Gastrocnemius medialis (tissue), 4 donors: Measurements from ENCODE around the gene SPG7. TPM values are rescaled to one million over a fixed set of nuclear protein-coding genes. Genes with fewer than 3 reads are reported as not detected.
A peak's percentile ranks its signal among the peaks of the same experiment; 100 is the strongest.

Source experiments
- ATAC-seq, 2 donors: fragments of 150-250 bp; one replicate each; pipeline ENCODE4 v1.9.1; 2016
- DNase-seq, 2 donors: peaks; one replicate each; pipeline ENCODE4 v3.0.0-alpha.2; 2019
- H3K27ac ChIP-seq, 4 donors: fragments of 200-600 bp; sonication (generic); 1 replicate in 1 of 4; 2 replicates in 3 of 4; pipeline ENCODE4 v1.5.1; 2016 to 2018; ENCODE audit warnings: mild to moderate bottlenecking in 2 of 4, moderate library complexity in 1 of 4
- H3K27me3 ChIP-seq, 3 donors: fragments of 200-600 bp; sonication (generic) in 2 of 3; 1 replicate in 1 of 3; 2 replicates in 2 of 3; pipeline versions ENCODE4 v1.5.1 to v1.6.0; 2016 to 2019; ENCODE audit warnings: mild to moderate bottlenecking in 1 of 3, moderate library complexity in 1 of 3
- H3K36me3 ChIP-seq, 2 donors: fragments of 200-600 bp; sonication (generic) in 1 of 2; one replicate each; pipeline ENCODE4 v1.5.1; 2017 to 2018
- H3K4me1 ChIP-seq, 2 donors: fragments of 200-600 bp; sonication (generic) in 1 of 2; one replicate each; pipeline ENCODE4 v1.5.1; 2016 to 2017; ENCODE audit warnings: mild to moderate bottlenecking in 2 of 2
- H3K4me3 ChIP-seq, 4 donors: fragments of 200-600 bp; sonication (generic) in 3 of 4; 1 replicate in 1 of 4; 2 replicates in 3 of 4; pipeline ENCODE4 v1.5.1; 2016 to 2019; ENCODE audit warnings: mild to moderate bottlenecking in 2 of 4
- H3K9me3 ChIP-seq, 3 donors: fragments of 200-600 bp; sonication (generic) in 2 of 3; 1 replicate in 1 of 3; 2 replicates in 2 of 3; pipeline ENCODE4 v1.5.1; 2016 to 2019
- POLR2A ChIP-seq, 2 donors: fragments of 450-650 bp; IDR thresholded peaks; one replicate each; pipeline ENCODE4 v1.6.1; 2017; ENCODE audit warnings: antibody characterized with exemption in 2 of 2, mild to moderate bottlenecking in 2 of 2, moderate library complexity in 2 of 2
- in situ Hi-C, 4 donors: fragments of 200-750 bp; cut with MboI; loops; one replicate each; pipeline versions ENCODE4 v1.15.0 to v1.8.0; 2017; ENCODE audit warnings: low sequenced_read_pairs in 4 of 4
- intact Hi-C: fragments of 100-400 bp; cut with DNase I; formaldehyde crosslinking; loops from one replicate; pipeline ENCODE4 v1.15.1; 2023; ENCODE audit warnings: low total_unique reads
- total RNA-seq, 4 donors: library from RNA; depleted of rRNA; stranded (reverse); fragments of >200 nt; gene quantifications; one replicate each; pipeline versions ENCODE4 v1.1.0 to v1.2.3, GENCODE V29; 2016
- TF ChIP-seq, protein P1 (sequence below), 5 experiments: fragments of 450-650 bp in 3 of 5; fragments of 200-600 bp in 2 of 5; sonication (generic) in 2 of 5; IDR thresholded peaks in 4 of 5; conservative IDR thresholded peaks in 1 of 5; 1 replicate in 4 of 5; 2 replicates in 1 of 5; pipeline ENCODE4 v1.5.1; 2016 to 2019; ENCODE audit warnings: antibody characterized with exemption in 5 of 5, mild to moderate bottlenecking in 3 of 5, moderate library complexity in 3 of 5

The SPG7 gene
- total RNA-seq, 4 donors from 2014 or later: 67.7 to 117 (median 100.0) TPM

DNA sequence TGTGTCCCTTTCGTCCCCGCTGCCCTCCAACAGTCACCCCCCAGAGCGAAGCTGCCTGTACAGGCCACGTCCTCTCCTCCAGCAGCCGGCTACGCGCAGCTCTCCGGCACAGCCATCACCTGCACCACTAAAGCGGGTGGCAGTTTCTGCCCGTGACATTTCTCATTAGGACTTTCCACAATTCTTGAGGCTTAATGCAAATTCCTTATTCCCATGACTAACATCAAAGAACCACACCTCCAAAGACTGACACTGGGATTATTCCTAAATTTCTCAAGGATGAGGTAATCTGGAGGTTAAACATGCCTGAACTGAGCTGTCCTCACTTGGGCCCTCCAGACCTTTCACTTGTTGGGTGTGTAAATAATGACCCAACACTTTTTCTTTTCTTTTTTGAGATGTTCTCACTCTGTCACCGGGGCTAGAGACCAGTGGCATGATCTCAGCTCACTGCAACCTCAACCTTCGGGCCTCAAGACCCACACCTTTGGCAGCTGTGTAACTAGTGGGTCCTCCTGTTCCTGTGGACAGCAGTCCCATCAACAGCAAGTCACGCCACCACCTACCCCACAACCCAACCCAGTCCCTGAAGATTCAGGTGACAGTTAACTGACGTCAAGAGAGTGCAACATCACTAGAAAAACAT lies 29.5 kb upstream of the SPG7 start:
- ATAC-seq (no peak), DNase-seq (no peak)

DNA sequence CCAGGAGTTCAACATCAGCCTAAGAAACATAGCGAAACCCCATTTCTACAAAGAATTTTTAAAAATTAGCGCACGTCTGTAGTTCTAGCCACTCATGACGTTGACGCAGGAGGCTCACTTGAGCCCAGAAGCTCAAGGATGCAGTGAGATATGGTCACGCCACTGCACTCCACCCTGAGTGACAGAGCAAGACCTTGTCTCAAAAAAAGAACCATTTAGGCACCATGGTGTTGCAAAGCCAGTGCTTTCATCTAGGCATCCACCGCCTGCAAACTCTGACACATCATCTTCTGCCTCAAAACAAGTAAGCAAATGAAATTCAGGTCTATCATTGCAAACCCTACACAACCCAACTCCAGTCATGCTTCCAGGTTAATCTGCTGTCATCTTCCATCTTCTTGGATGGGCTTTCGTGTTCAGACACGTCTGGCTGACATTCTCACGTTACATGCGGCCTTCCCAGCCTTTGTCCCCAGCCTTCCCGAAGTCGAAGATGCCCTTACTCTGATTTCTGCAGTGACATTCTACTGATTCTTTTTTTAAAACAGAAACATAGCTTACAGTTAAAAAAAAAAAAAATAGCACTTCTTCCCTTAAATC lies 26.7 kb upstream of the SPG7 start:
- Histone ChIP-seq H3K4me1 (peaks cover 94 to 97% of the 10 kb centered on the region in 2 donors), H3K27me3 (no peaks in the 10 kb centered on the region), H3K4me3 (peak overlapping the region in 1 of 4 donors; percentile 7), H3K9me3 (no peaks in the 10 kb centered on the region), H3K36me3 (no peaks in the 10 kb centered on the region), H3K27ac (peak overlapping the region; percentile 67 to 96 (median 74))
- peak in 1 of 2 donors; percentile 49 for ATAC-seq
- intact Hi-C loops: no loop called here
- TF ChIP-seq POLR2A (IDR thresholded peaks at IDR 0.05): no peak
- TF ChIP-seq, protein P1, sequence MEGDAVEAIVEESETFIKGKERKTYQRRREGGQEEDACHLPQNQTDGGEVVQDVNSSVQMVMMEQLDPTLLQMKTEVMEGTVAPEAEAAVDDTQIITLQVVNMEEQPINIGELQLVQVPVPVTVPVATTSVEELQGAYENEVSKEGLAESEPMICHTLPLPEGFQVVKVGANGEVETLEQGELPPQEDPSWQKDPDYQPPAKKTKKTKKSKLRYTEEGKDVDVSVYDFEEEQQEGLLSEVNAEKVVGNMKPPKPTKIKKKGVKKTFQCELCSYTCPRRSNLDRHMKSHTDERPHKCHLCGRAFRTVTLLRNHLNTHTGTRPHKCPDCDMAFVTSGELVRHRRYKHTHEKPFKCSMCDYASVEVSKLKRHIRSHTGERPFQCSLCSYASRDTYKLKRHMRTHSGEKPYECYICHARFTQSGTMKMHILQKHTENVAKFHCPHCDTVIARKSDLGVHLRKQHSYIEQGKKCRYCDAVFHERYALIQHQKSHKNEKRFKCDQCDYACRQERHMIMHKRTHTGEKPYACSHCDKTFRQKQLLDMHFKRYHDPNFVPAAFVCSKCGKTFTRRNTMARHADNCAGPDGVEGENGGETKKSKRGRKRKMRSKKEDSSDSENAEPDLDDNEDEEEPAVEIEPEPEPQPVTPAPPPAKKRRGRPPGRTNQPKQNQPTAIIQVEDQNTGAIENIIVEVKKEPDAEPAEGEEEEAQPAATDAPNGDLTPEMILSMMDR (IDR thresholded peaks at IDR 0.05 in 4 of 5, conservative IDR thresholded peaks at IDR 0.05 in 1 of 5): no peak
- DNase-seq: peak in 1 of 2 donors; percentile 31
- in situ Hi-C loops: no loop called here

More for the DNA sequence above, 29.5 kb upstream of the SPG7 start:
- Histone ChIP-seq H3K4me3 (no peak overlapping the region), H3K9me3 (no peaks in the 10 kb centered on the region), H3K4me1 (peaks cover 94 to 97% of the 10 kb centered on the region in 2 donors), H3K36me3 (no peaks in the 10 kb centered on the region), H3K27me3 (no peaks in the 10 kb centered on the region), H3K27ac (peak overlapping the region in 1 of 4 donors; percentile 86)
- intact Hi-C loops (loop anchor here (5.0 kb wide), 1 partner anchor 36 kb away; no protein-coding TSS in a partner anchor), in situ Hi-C loops (no loop called here)
- TF ChIP-seq, protein P1 (IDR thresholded peaks at IDR 0.05 in 4 of 5, conservative IDR thresholded peaks at IDR 0.05 in 1 of 5): no peak
- TF ChIP-seq POLR2A (IDR thresholded peaks at IDR 0.05): no peak

DNA sequence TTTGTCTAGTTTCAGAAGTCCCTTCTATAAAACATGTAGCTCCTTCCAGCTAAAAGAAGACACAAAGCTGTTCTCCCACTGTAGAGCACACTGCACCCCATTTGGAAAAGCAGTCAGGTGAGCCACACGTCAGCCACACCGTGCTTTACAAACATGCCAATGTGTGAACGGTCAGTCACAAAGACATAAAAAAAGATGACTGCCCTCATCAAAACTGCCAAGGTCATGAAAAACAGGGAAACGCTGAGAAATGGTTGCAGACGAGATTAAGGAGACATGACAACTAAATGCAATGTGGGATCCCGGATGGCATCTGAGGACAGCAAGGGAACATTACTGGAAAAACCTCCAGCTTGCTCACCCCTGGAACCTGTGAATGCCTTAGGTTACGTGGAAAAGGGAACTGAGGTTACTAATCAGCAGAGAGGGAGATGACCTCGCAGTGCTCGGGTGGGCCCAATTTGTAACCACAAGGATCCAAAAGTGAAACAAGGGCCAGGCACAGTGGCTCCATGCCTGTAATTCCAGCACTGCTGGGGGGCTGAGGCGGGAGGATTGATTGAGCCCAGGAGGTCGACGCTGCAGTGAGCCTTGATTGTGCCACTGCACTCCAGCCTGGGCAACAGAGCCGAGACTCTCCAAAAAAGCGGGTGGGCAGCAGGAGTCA lies 25.9 kb upstream of the SPG7 start:
- Histone ChIP-seq H3K4me1 (peaks cover 89 to 94% of the 10 kb centered on the region in 2 donors), H3K4me3 (peak overlapping the region in 1 of 4 donors; percentile 7), H3K27ac (peak overlapping the region; percentile 67 to 96 (median 74)), H3K9me3 (no peaks in the 10 kb centered on the region), H3K27me3 (no peaks in the 10 kb centered on the region), H3K36me3 (no peaks in the 10 kb centered on the region)
- ATAC-seq: no peak
- no peak for DNase-seq
- no peak for TF ChIP-seq POLR2A (IDR thresholded peaks at IDR 0.05)
- TF ChIP-seq, protein P1 (IDR thresholded peaks at IDR 0.05 in 4 of 5, conservative IDR thresholded peaks at IDR 0.05 in 1 of 5): no peak
- intact Hi-C loops: no loop called here
- in situ Hi-C loops: no loop called here

DNA sequence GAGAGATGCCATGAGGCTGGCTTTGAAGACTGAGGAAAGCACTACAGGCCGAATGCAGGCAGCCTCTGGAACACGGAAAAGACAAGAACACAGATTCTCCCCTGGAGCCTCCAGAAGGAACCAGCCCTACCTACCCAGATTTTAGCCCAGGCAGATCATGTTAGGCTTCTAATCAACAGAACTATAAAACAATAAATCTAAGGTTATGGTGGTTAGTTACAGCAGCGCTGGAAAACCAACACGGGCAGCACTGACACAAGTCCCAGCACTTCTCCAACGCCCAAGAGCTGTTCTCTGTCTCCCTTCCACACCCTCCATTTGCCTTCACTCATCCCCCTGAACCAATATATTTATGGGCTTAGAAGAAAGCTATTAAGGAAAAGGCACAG lies 25.4 kb upstream of the SPG7 start:
- Histone ChIP-seq H3K9me3 (no peaks in the 10 kb centered on the region), H3K4me1 (peaks cover 85 to 94% of the 10 kb centered on the region in 2 donors), H3K27me3 (no peaks in the 10 kb centered on the region), H3K4me3 (no peak overlapping the region), H3K36me3 (no peaks in the 10 kb centered on the region), H3K27ac (peak overlapping the region; percentile 67 to 96 (median 74))
- no peak for TF ChIP-seq POLR2A (IDR thresholded peaks at IDR 0.05)
- TF ChIP-seq, protein P1 (IDR thresholded peaks at IDR 0.05 in 4 of 5, conservative IDR thresholded peaks at IDR 0.05 in 1 of 5): no peak
- DNase-seq (no peak), ATAC-seq (no peak)
- intact Hi-C loops (no loop called here), in situ Hi-C loops (no loop called here)
